H9 (cell line): Measurements from ENCODE around the gene RNASE9. TPM values are rescaled to one million over a fixed set of nuclear protein-coding genes. Genes with fewer than 3 reads are reported as not detected.

Source experiments
- DNase-seq: peaks from one replicate; pipeline ENCODE4 v3.0.0-alpha.2; 2017
- H2AFZ ChIP-seq: one replicate; pipeline ENCODE4 v1.6.1; 2013; ENCODE audit warnings: mild to moderate bottlenecking, low read length, control low read depth, moderate library complexity
- H2AK5ac ChIP-seq: 2 replicates; pipeline ENCODE4 v1.6.1; 2013; ENCODE audit warnings: low read length, control low read depth, mixed read lengths; ENCODE audit not compliant: insufficient read length
- H2BK120ac ChIP-seq: one replicate; pipeline ENCODE4 v1.6.1; 2013; ENCODE audit warnings: low read depth, mild to moderate bottlenecking, low read length, control low read depth, inconsistent platforms; ENCODE audit not compliant: poor library complexity, severe bottlenecking
- H2BK12ac ChIP-seq: 2 replicates; pipeline ENCODE4 v1.6.1; 2013; ENCODE audit warnings: low read length, control low read depth, mixed read lengths, low read depth; ENCODE audit not compliant: insufficient read length
- H2BK15ac ChIP-seq: 2 replicates; pipeline ENCODE4 v1.6.1; 2013; ENCODE audit warnings: low read depth, low read length, control low read depth
- H2BK20ac ChIP-seq: one replicate; pipeline ENCODE4 v1.6.1; 2013; ENCODE audit warnings: low read depth, mild to moderate bottlenecking, low read length, control low read depth, inconsistent platforms; ENCODE audit not compliant: poor library complexity, severe bottlenecking
- H2BK5ac ChIP-seq: 2 replicates; pipeline ENCODE4 v1.6.1; 2013; ENCODE audit warnings: low read length, control low read depth, mixed read lengths; ENCODE audit not compliant: insufficient read length
- H3K14ac ChIP-seq: 2 replicates; pipeline ENCODE4 v1.6.1; 2013; ENCODE audit warnings: low read length, control low read depth; ENCODE audit not compliant: insufficient read depth
- H3K18ac ChIP-seq: 2 replicates; pipeline ENCODE4 v1.6.1; 2013; ENCODE audit warnings: low read depth, mild to moderate bottlenecking, mixed read lengths, low read length, control low read depth; ENCODE audit not compliant: insufficient read length
- H3K23ac ChIP-seq: 2 replicates; pipeline ENCODE4 v1.6.1; 2013; ENCODE audit warnings: low read length, control low read depth, mixed read lengths, low read depth; ENCODE audit not compliant: insufficient read length
- H3K23me2 ChIP-seq: 2 replicates; pipeline ENCODE4 v1.6.1; 2013; ENCODE audit warnings: low read depth, mild to moderate bottlenecking, mixed read lengths, low read length, control low read depth; ENCODE audit not compliant: insufficient read length, poor library complexity, severe bottlenecking
- H3K27ac ChIP-seq: 2 replicates; pipeline ENCODE4 v1.5.1; 2013; ENCODE audit warnings: low read length, control low read depth, mixed read lengths, low read depth; ENCODE audit not compliant: insufficient read length
- H3K27me3 ChIP-seq: 2 replicates; pipeline ENCODE4 v1.6.1; 2013; ENCODE audit warnings: low read length, control low read depth, inconsistent platforms; ENCODE audit not compliant: insufficient read depth
- H3K4ac ChIP-seq: 2 replicates; pipeline ENCODE4 v1.6.1; 2013; ENCODE audit warnings: low read depth, mild to moderate bottlenecking, control low read depth, inconsistent platforms, low read length, moderate library complexity
- H3K4me1 ChIP-seq: 2 replicates; pipeline ENCODE4 v1.6.1; 2013; ENCODE audit warnings: low read length, control low read depth, inconsistent platforms; ENCODE audit not compliant: insufficient read depth
- H3K4me2 ChIP-seq: 2 replicates; pipeline ENCODE4 v1.6.1; 2013; ENCODE audit warnings: low read length, control low read depth, mixed read lengths; ENCODE audit not compliant: insufficient read length, insufficient read depth
- H3K56ac ChIP-seq: 2 replicates; pipeline ENCODE4 v1.6.1; 2013; ENCODE audit warnings: low read depth, mild to moderate bottlenecking, mixed read lengths, low read length, control low read depth; ENCODE audit not compliant: insufficient read length
- H3K79me1 ChIP-seq: 2 replicates; pipeline ENCODE4 v1.6.1; 2013; ENCODE audit warnings: low read depth, mild to moderate bottlenecking, moderate library complexity, low read length, control low read depth, inconsistent platforms; ENCODE audit not compliant: insufficient read depth, poor library complexity, severe bottlenecking
- H3K79me2 ChIP-seq: 2 replicates; pipeline ENCODE4 v1.6.1; 2013; ENCODE audit warnings: low read length, control low read depth, inconsistent platforms; ENCODE audit not compliant: insufficient read depth
- H3K9ac ChIP-seq: 2 replicates; pipeline ENCODE4 v1.6.1; 2013; ENCODE audit warnings: low read length, control low read depth, mixed read lengths; ENCODE audit not compliant: insufficient read length; ENCODE audit errors: extremely low read depth
- H3K9me3 ChIP-seq: one replicate; pipeline ENCODE4 v1.6.1; 2013; ENCODE audit warnings: low read depth, low read length, inconsistent platforms; ENCODE audit not compliant: control insufficient read depth
- H3T11ph ChIP-seq: one replicate; pipeline ENCODE4 v1.6.1; 2013; ENCODE audit warnings: mild to moderate bottlenecking, low read length, control low read depth, inconsistent platforms
- H4K20me1 ChIP-seq: one replicate; pipeline ENCODE4 v1.6.1; 2013; ENCODE audit not compliant: control insufficient read depth, insufficient read length, insufficient read depth
- H4K5ac ChIP-seq: 2 replicates; pipeline ENCODE4 v1.6.1; 2013; ENCODE audit warnings: low read depth, mild to moderate bottlenecking, mixed read lengths, low read length, control low read depth; ENCODE audit not compliant: insufficient read length
- H4K8ac ChIP-seq: replicated peaks from 2 replicates; pipeline ENCODE4 v1.6.1; 2013; ENCODE audit warnings: low read length, control low read depth, mixed read lengths, low read depth; ENCODE audit not compliant: insufficient read length
- H4K91ac ChIP-seq: 2 replicates; pipeline ENCODE4 v1.6.1; 2013; ENCODE audit warnings: low read depth, mild to moderate bottlenecking, moderate library complexity, mixed read lengths, low read length, control low read depth; ENCODE audit not compliant: insufficient read length
- H3K27ac Mint-ChIP-seq, 3 experiments: 2 replicates in 2 of 3; 3 replicates in 1 of 3; pipeline ENCODE4 v1.8.0; 2020 to 2021; ENCODE audit warnings: mixed read lengths in 3 of 3, mild to moderate bottlenecking in 1 of 3, moderate library complexity in 1 of 3
- H3K27me3 Mint-ChIP-seq: 2 replicates; pipeline ENCODE4 v1.8.0; 2021; ENCODE audit warnings: low read depth, mild to moderate bottlenecking, moderate library complexity, mixed read lengths
- H3K36me3 Mint-ChIP-seq, 3 experiments: 2 replicates in 2 of 3; 3 replicates in 1 of 3; pipeline ENCODE4 v1.8.0; 2020 to 2021; ENCODE audit warnings: low read depth in 3 of 3, mixed read lengths in 3 of 3; ENCODE audit not compliant: insufficient read depth in 1 of 3
- H3K4me1 Mint-ChIP-seq, 2 experiments: 2 replicates each; pipeline ENCODE4 v1.8.0; 2020; ENCODE audit warnings: mixed read lengths in 2 of 2
- H3K4me3 Mint-ChIP-seq, 2 experiments: 2 replicates in 1 of 2; 3 replicates in 1 of 2; pipeline ENCODE4 v1.8.0; 2020 to 2021; ENCODE audit warnings: mild to moderate bottlenecking in 2 of 2, mixed read lengths in 2 of 2, moderate library complexity in 1 of 2
- H3K9me3 Mint-ChIP-seq, 2 experiments: 2 replicates in 1 of 2; 3 replicates in 1 of 2; pipeline ENCODE4 v1.8.0; 2020; ENCODE audit warnings: mild to moderate bottlenecking in 2 of 2, mixed read lengths in 2 of 2, moderate library complexity in 1 of 2
- WGBS: extraction: QIAGEN DNeasy Blood & Tissue Kit; methylation state at CpG from one replicate; pipeline ENCODE4 v1.1.7; 2013; ENCODE audit warnings: missing lambda C conversion rate, low lambda C conversion rate, mixed read lengths; ENCODE audit not compliant: insufficient read length; ENCODE audit errors: extremely low coverage; 5-methylcytosine and 5-hydroxymethylcytosine counted together
- total RNA-seq: library from RNA; stranded (reverse); gene quantifications from 2 replicates; pipeline ENCODE4 v1.2.1, GENCODE V29; 2021
- TF ChIP-seq, protein P1 (sequence below): fragments of 200-600 bp; sonication (generic); conservative IDR thresholded peaks from 3 replicates; pipeline ENCODE4 v1.8.0; 2021; ENCODE audit warnings: antibody characterized with exemption, mild to moderate bottlenecking

Gene RNASE9
- total RNA-seq, 1 experiment from 2014 or later, result not detected

DNA sequence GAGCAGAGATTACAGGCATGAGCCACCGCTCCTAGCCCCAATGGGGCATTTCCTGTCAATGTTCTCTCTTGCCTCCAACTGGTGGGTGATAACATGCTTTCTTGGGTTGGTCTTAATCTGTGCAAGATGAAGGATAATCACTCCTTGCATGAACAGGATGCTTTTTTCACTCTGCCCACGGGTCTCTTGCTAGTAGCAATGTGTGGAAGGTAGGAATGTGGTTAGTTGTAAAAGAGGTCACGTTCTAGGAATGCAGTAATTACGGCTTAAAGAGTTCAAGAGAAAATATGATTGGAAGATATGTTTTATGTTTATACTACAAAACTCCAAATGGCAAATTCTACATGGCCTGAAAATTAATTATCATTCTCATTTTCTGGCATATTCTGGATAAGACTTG, 45.0 kb downstream of the RNASE9 start:
- Histone ChIP-seq H4K91ac (no peak overlapping the region), H2BK20ac (no peak overlapping the region), H3K18ac (no peak overlapping the region), H3K9ac (no peak overlapping the region), H3K79me2 (no peaks in the 10 kb centered on the region), H3K14ac (no peak overlapping the region), H2AK5ac (no peak overlapping the region), H3K4ac (no peak overlapping the region), H4K20me1 (no peaks in the 10 kb centered on the region), H3K79me1 (no peaks in the 10 kb centered on the region), H3K27ac (no peak overlapping the region), H3K23me2 (no peaks in the 10 kb centered on the region), H2BK15ac (no peak overlapping the region), H2BK5ac (no peak overlapping the region), H4K8ac (no peak overlapping the region), H3K9me3 (no peaks in the 10 kb centered on the region), H4K5ac (no peak overlapping the region), H3K56ac (no peak overlapping the region), H2AFZ (no peak overlapping the region), H3K4me2 (no peak overlapping the region), H3K4me1 (peaks cover 3% of the 10 kb centered on the region; the same call in 1 of the 2 replicates), H2BK12ac (no peak overlapping the region), H3K23ac (no peak overlapping the region), H3K27me3 (no peaks in the 10 kb centered on the region), H3T11ph (no peak overlapping the region), H2BK120ac (no peak overlapping the region)
- WGBS, result 100% methylated on average over 2 of the region's 4 CpGs
- H3K27me3 Mint-ChIP-seq, result no peaks in the 10 kb centered on the region
- DNase-seq, result no peak
- TF ChIP-seq, protein P1, sequence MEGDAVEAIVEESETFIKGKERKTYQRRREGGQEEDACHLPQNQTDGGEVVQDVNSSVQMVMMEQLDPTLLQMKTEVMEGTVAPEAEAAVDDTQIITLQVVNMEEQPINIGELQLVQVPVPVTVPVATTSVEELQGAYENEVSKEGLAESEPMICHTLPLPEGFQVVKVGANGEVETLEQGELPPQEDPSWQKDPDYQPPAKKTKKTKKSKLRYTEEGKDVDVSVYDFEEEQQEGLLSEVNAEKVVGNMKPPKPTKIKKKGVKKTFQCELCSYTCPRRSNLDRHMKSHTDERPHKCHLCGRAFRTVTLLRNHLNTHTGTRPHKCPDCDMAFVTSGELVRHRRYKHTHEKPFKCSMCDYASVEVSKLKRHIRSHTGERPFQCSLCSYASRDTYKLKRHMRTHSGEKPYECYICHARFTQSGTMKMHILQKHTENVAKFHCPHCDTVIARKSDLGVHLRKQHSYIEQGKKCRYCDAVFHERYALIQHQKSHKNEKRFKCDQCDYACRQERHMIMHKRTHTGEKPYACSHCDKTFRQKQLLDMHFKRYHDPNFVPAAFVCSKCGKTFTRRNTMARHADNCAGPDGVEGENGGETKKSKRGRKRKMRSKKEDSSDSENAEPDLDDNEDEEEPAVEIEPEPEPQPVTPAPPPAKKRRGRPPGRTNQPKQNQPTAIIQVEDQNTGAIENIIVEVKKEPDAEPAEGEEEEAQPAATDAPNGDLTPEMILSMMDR, result no peak
- no peak overlapping the region for H3K27ac Mint-ChIP-seq
- peaks cover 0 to 3% of the 10 kb centered on the region in 2 experiments; a peak in 2 of 5 replicates for H3K9me3 Mint-ChIP-seq
- no peak overlapping the region for H3K4me3 Mint-ChIP-seq
- no peaks in the 10 kb centered on the region for H3K36me3 Mint-ChIP-seq
- peaks cover 8 to 10% of the 10 kb centered on the region in 2 experiments for H3K4me1 Mint-ChIP-seq
